PC-9 (cell line): ENCODE measurements around the gene CDIPT. TPM values are rescaled to one million over a fixed set of nuclear protein-coding genes. Genes with fewer than 3 reads are reported as not detected.

ENCODE experiments used
- BruUV-seq: library from RNA; stranded (reverse); fragments of 400-500 nt; replicated peaks from 2 replicates; lab custom pipeline; 2021; lab: Mats Ljungman, UMichigan
- CTCF ChIA-PET: fragments of 300-600 bp; sonication (Branson Sonifier 250); formaldehyde crosslinking; loops from one replicate; lab custom pipeline; 2022; ENCODE audit warnings: antibody characterized with exemption; lab: Charles Lee
- POLR2A ChIA-PET: fragments of 300-600 bp; sonication (Branson Sonifier 250); formaldehyde crosslinking; loops from one replicate; lab custom pipeline; 2022; ENCODE audit warnings: antibody characterized with exemption; ENCODE audit not compliant: unreplicated experiment; lab: Charles Lee
- DNase-seq, 2 experiments: peaks; one replicate each; pipeline versions ENCODE4 v3.0.0 to v3.0.0-alpha.2; 2015 to 2022; ENCODE audit warnings: mixed read lengths in 1 of 2
- H2AFZ ChIP-seq: fragments of 200-600 bp; sonication (generic); 2 replicates; pipeline ENCODE4 v1.8.1; 2017; ENCODE audit warnings: antibody characterized with exemption
- H3F3A ChIP-seq: fragments of 200-600 bp; sonication (generic); 2 replicates; pipeline ENCODE4 v1.8.1; 2017; ENCODE audit warnings: antibody characterized with exemption, mild to moderate bottlenecking, low read depth; ENCODE audit not compliant: insufficient read depth
- H3K27ac ChIP-seq: fragments of 200-600 bp; sonication (generic); 2 replicates; pipeline ENCODE4 v1.6.1; 2016; ENCODE audit warnings: mixed run types
- H3K27me3 ChIP-seq: fragments of 200-600 bp; sonication (generic); 2 replicates; pipeline ENCODE4 v1.6.1; 2016; ENCODE audit warnings: low read depth, mixed run types; ENCODE audit not compliant: insufficient read depth
- H3K36me3 ChIP-seq: fragments of 200-600 bp; sonication (generic); 2 replicates; pipeline ENCODE4 v1.6.1; 2016; ENCODE audit warnings: low read depth, mixed run types
- H3K4me1 ChIP-seq: fragments of 200-600 bp; sonication (generic); replicated peaks from 2 replicates; pipeline ENCODE4 v1.6.1; 2016; ENCODE audit warnings: mixed run types; ENCODE audit not compliant: insufficient read depth
- H3K4me2 ChIP-seq: fragments of 200-600 bp; sonication (generic); 2 replicates; pipeline ENCODE4 v1.6.1; 2017; ENCODE audit warnings: mixed run types
- H3K4me3 ChIP-seq: fragments of 200-600 bp; sonication (generic); 2 replicates; pipeline ENCODE4 v1.6.1; 2016; ENCODE audit warnings: mixed run types
- H3K79me2 ChIP-seq: fragments of 200-600 bp; sonication (generic); 2 replicates; pipeline ENCODE4 v1.6.1; 2017; ENCODE audit warnings: low read depth, mixed run types
- H3K9me2 ChIP-seq: fragments of 200-600 bp; sonication (generic); 2 replicates; pipeline ENCODE4 v1.8.1; 2017; ENCODE audit warnings: mild to moderate bottlenecking; ENCODE audit not compliant: insufficient read depth
- H3K9me3 ChIP-seq: fragments of 200-600 bp; sonication (generic); 2 replicates; pipeline ENCODE4 v1.8.1; 2016; ENCODE audit warnings: low read depth; ENCODE audit not compliant: insufficient read depth
- H4K20me1 ChIP-seq: fragments of 200-600 bp; sonication (generic); 2 replicates; pipeline ENCODE4 v1.8.1; 2017; ENCODE audit not compliant: insufficient read depth
- CTCF ChIP-seq: fragments of 200-600 bp; sonication (generic); conservative IDR thresholded peaks from 2 replicates; pipeline ENCODE4 v1.6.1; 2017; ENCODE audit warnings: mixed run types, antibody characterized with exemption, mild to moderate bottlenecking, moderate library complexity
- EZH2 ChIP-seq: fragments of 200-600 bp; sonication (generic); IDR thresholded peaks from 2 replicates; pipeline ENCODE4 v1.8.0; 2017; ENCODE audit warnings: antibody characterized with exemption, low read depth
- intact Hi-C: fragments of 100-400 bp; cut with micrococcal nuclease; formaldehyde crosslinking; loops from one replicate; pipeline ENCODE4 v1.10.0; 2022; ENCODE audit not compliant: unreplicated experiment
- total RNA-seq: library from RNA; stranded (reverse); gene quantifications from 2 replicates; pipeline ENCODE4 v1.2.3, GENCODE V29; 2021

CDIPT gene
- total RNA-seq, 1 experiment from 2014 or later = 90.6 TPM

GRCh38 chr16:29862383-29862883, 593 bp downstream of the CDIPT start:
- H3K4me3 ChIP-seq = peak overlapping the region; percentile 78
- no TSS peak for BruUV-seq
- H3K9me2 ChIP-seq = no peaks in the 10 kb centered on the region
- intact Hi-C loops = loop anchor here (2.0 to 5.0 kb wide), 5 partner anchors 35 to 162 kb away; partner anchors contain the start of genes INO80E, MVP and SEZ6L2
- H3K9me3 ChIP-seq = no peaks in the 10 kb centered on the region
- no peaks in the 10 kb centered on the region for H3K27me3 ChIP-seq
- H3K36me3 ChIP-seq = no peaks in the 10 kb centered on the region
- peak overlapping the region; percentile 92 for H2AFZ ChIP-seq
- H3F3A ChIP-seq = no peaks in the 10 kb centered on the region
- ChIA-PET CTCF (interaction anchor here (0.9 kb wide), 1 partner anchor 14 kb away, joined by 5 read pairs; no protein-coding TSS in a partner anchor), POLR2A (interaction anchor here (0.6 to 1.0 kb wide), 2 partner anchors 76 to 111 kb away, joined by 4 read pairs; no protein-coding TSS in a partner anchor)
- no peaks in the 10 kb centered on the region for H4K20me1 ChIP-seq
- peaks cover 10% of the 10 kb centered on the region for H3K4me1 ChIP-seq
- H3K79me2 ChIP-seq = peaks cover 14% of the 10 kb centered on the region
- DNase-seq = peak in 1 of 2 experiments; percentile 48
- TF ChIP-seq EZH2 (no peak), CTCF (peak; percentile 44; the same call in 1 of the 2 replicates)
- H3K27ac ChIP-seq = no peak overlapping the region
- peak overlapping the region; percentile 97 for H3K4me2 ChIP-seq

- Histone ChIP-seq H3K4me2 (no peak overlapping the region), H3K27me3 (no peaks in the 10 kb centered on the region), H3K4me3 (no peak overlapping the region), H4K20me1 (no peaks in the 10 kb centered on the region), H3F3A (no peaks in the 10 kb centered on the region), H3K27ac (no peak overlapping the region), H3K36me3 (no peaks in the 10 kb centered on the region), H3K4me1 (peaks cover 10% of the 10 kb centered on the region), H2AFZ (no peak overlapping the region), H3K9me2 (no peaks in the 10 kb centered on the region), H3K9me3 (no peaks in the 10 kb centered on the region), H3K79me2 (peaks cover 14% of the 10 kb centered on the region)
- intact Hi-C loops = loop anchor here (5.0 kb wide), 1 partner anchor 37 kb away; the partner anchor contains the start of gene SEZ6L2
- no peak for DNase-seq
- no peak for TF ChIP-seq EZH2
- TF ChIP-seq CTCF = no peak
- ChIA-PET POLR2A (no interaction called here), CTCF (no interaction called here)
- BruUV-seq = no TSS peak
These were observed 2.8 kb downstream of the CDIPT start for GRCh38 chr16:29860218-29860617.

GRCh38 chr16:29858974-29859373, 4.1 kb downstream of the CDIPT start:
- Histone ChIP-seq H3K79me2 (peaks cover 14% of the 10 kb centered on the region), H3K27me3 (no peaks in the 10 kb centered on the region), H3F3A (no peaks in the 10 kb centered on the region), H3K4me2 (no peak overlapping the region), H3K4me3 (no peak overlapping the region), H3K9me2 (no peaks in the 10 kb centered on the region), H3K27ac (no peak overlapping the region), H2AFZ (no peak overlapping the region), H4K20me1 (no peaks in the 10 kb centered on the region), H3K36me3 (no peaks in the 10 kb centered on the region), H3K9me3 (no peaks in the 10 kb centered on the region), H3K4me1 (peaks cover 10% of the 10 kb centered on the region)
- no peak for TF ChIP-seq CTCF
- TF ChIP-seq EZH2 = no peak
- no peak for DNase-seq
- POLR2A ChIA-PET = no interaction called here
- CTCF ChIA-PET = no interaction called here
- intact Hi-C loops = no loop called here
- no TSS peak for BruUV-seq
